Measurements from ENCODE around the gene SPIRE2.
"Not testable (repeated sequence)": the region's sequence is repeated elsewhere in the genome, so short reads cannot be mapped to it uniquely, and the experiment has no call there.

GRCh38 chr16:89823824-89824148 is 4.5 kb upstream of the SPIRE2 start:
- TF ChIP-seq CTCF (conservative IDR thresholded peaks at IDR 0.05 in 1 of 2, IDR thresholded peaks at IDR 0.05 in 1 of 2; ENCODE audit: low read depth in 1 of 2, low read length in 2 of 2); EZH2 (IDR thresholded peaks at IDR 0.05; ENCODE audit: low read length, missing control alignments): not testable (repeated sequence)

Data from fibroblast of lung (primary cell).